D341Med (cell line): ENCODE data around the gene TEX2.
A peak's percentile ranks its signal among the peaks of the same experiment; 100 is the strongest.

Experiments used
- DNase-seq: peaks from one replicate; pipeline ENCODE4 v3.0.0; 2012; ENCODE audit warnings: low spot score

The TEX2 gene, protein sequence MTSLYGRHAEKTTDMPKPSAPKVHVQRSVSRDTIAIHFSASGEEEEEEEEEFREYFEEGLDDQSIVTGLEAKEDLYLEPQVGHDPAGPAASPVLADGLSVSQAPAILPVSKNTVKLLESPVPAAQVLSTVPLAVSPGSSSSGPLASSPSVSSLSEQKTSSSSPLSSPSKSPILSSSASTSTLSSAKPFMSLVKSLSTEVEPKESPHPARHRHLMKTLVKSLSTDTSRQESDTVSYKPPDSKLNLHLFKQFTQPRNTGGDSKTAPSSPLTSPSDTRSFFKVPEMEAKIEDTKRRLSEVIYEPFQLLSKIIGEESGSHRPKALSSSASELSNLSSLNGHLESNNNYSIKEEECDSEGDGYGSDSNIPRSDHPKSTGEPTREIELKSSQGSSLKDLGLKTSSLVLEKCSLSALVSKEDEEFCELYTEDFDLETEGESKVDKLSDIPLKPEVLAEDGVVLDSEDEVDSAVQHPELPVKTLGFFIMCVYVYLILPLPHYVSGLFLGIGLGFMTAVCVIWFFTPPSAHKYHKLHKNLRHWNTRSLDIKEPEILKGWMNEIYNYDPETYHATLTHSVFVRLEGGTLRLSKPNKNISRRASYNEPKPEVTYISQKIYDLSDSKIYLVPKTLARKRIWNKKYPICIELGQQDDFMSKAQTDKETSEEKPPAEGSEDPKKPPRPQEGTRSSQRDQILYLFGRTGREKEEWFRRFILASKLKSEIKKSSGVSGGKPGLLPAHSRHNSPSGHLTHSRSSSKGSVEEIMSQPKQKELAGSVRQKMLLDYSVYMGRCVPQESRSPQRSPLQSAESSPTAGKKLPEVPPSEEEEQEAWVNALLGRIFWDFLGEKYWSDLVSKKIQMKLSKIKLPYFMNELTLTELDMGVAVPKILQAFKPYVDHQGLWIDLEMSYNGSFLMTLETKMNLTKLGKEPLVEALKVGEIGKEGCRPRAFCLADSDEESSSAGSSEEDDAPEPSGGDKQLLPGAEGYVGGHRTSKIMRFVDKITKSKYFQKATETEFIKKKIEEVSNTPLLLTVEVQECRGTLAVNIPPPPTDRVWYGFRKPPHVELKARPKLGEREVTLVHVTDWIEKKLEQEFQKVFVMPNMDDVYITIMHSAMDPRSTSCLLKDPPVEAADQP

DNA sequence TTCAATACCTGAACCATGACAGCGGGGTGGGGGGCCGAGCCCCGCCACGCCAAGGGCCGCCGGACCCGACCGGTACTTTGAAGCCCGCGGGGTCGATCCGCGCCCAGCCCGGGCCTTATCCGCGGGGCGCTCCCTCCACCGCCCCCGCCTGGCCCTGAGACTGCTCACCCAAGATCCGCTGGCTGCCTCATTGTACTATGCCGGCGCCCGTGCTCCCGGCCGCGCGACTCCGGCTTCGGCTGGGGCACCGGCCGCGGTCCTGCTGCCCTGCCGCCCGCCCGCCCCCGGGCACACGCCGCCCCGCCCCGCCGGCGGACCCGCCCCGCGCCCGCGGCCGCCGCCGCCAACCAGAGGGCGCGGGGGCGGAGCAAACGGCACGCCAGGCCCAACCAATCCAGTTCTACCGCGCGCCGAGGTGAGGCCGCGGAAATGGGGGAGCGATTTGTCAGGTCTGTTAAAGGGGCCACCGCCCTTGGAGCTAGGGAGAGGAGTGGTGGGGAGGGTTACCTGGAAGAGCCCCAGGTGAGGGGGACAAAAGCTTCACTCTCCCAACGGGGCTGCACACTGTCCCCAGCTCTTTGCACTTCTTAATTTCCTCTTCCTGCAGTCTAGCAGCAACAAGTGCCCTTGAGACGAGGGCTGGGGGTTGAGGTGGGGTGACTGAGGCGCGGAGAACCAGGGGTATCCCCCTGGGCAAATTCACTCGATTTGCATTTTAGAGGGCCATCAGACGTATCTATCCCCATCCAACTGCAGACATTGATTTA lies at the start of gene TEX2:
Gene TEX2, minus strand, starts transcription at position 261 of the 767 bp plus-strand sequence. CDS start 49,043 bp downstream, outside the sequence.
- peak; percentile 100 for DNase-seq

DNA sequence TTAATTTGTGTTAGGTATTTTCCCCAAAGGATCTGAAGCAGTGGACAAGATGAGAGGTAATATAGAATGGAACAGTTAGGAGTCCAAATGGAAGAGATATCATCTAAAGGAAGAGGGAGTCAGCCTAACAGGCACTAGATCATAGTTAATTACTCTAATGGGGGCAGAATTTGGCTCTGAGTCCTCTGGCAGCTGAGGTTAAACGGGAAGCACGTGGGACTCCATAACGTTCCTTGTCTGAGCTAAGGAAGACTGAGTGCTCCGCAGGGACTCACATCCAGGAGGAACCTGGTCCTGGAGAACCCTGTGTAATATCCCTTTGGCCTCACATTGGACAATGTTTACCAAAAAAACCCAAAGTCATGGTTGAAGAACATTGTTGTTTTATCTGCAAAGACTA lies 46.6 kb upstream of the TEX2 start:
- DNase-seq, result no peak

DNA sequence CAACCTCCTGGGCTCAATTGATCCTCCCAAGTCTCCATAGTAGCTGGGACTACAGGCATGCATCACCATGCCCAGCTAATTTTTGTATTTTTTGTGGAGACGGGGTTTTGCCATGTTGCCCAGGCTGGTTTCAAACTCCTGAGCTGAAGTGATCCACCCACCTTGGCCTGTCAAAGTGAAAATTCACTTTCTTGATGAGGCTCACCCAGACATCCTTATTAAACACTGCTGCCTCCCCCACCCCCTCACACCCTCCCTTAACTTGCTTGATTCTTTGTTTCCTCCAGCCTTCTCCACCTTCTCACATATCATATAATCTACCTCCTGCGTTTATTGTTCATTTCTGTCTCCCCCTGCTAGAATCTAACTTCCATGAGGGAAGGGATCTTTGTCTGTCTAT lies 46.0 kb upstream of the TEX2 start:
- no peak for DNase-seq

DNA sequence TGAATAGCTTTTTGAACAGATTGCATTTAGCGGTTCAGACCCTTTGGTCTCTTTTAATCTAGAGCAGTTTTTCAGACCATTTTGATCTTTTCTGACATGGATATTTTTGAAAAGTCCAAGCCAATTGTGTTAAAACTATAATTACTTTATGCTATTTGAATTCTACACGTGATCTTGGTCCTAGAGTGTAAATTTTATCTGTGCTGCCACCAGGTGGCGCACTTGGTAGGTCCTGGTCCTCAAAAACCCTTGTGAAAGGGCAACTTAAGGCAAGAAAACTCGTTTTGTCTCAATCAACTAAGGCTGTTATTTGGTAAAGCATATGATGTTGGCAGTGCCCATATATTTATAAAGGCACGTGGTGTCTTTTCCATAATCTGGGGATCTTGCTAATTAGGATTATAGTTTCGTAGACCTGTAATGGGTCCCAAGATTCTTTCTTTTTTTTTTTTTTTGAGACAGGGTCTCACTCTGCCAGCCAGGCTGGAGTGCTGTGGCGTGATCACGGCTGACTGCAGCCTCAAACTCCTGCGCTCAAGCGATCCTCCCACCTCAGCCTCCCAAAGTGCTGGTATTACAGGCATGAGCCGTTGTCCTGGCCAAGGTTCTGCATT lies 43.9 kb upstream of the TEX2 start:
- DNase-seq, result peak; percentile 78

DNA sequence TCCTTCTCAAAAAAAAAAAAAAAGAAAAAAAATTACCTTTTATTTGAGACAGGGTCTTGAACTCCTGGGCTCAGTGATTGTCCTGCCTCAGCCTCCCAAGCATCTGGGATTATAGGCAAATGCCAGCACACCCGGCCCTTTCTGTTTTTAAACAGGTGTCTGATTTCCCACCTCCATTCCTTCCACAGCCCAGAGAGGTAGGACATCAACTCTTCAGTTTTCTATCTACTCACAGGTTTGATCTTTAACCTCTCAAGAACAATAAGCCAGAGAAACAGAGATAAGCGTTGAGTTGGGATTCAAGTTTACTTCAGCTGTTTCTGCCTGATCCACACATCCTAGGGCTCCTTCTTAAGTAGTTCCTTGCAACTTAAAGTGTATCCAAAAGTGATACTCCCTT lies 41.5 kb upstream of the TEX2 start:
- no peak for DNase-seq

DNA sequence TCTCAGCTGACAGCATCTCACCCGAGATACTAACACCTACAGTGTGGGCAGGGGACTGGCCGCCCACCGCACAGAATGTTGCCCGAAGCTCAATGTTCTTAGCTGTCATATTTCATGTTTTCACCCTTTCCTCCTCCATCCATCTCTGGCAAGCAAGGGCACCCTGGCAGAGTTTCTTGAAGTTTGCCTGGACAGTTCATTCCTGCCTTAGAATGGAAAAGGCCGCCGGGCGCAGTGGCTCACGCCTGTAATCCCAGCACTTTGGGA lies 37.6 kb upstream of the TEX2 start:
- no peak for DNase-seq

DNA sequence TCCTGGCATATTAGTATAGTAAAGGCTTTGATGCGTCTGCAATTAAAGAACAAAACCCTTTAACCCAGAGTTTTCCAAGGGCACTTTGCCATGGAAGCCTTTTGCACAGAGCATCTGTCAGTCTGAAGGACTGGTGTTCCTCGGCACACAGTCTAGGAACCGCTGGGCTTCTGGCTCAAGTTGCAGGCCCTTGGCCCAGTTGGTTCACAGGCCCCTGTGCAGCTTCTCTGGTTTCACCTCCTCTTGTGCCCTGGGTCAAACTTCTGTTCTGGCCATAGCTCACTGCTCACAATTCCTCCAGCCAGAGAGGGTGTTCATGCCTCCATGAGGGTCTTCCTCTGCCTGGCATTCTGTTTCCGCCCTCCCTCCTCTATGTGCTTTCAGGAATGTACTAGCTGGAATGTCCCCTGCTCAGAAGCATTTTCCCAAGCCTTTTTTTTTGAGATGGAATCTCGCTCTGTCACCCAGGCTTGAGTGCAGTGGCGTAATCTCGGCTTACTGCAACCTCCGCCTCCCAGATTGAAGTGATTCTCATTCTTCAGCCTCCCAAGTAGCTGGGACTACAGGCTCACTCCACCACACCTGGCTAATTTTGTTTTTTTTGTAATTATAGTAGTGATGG lies 34.5 kb upstream of the TEX2 start:
- no peak for DNase-seq

DNA sequence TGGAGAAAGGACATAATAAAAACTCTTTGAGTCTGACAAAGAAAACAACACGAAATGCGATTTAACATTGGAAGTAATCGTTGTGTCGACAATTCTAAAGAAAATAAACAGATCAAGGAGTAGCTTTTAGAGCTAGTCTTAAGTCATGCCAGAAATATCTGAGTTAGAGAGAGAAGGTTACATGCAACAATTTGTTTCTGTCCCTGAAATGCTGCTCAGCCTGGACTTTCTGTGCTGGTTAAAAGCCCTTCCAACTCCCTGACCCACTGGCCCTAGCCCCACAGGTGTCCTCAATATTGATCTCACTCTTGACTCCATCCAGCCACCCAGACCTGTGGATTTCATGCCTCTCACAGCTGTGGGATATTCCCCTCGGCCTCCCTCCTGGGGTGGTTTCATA lies 33.2 kb upstream of the TEX2 start:
- DNase-seq, result no peak

DNA sequence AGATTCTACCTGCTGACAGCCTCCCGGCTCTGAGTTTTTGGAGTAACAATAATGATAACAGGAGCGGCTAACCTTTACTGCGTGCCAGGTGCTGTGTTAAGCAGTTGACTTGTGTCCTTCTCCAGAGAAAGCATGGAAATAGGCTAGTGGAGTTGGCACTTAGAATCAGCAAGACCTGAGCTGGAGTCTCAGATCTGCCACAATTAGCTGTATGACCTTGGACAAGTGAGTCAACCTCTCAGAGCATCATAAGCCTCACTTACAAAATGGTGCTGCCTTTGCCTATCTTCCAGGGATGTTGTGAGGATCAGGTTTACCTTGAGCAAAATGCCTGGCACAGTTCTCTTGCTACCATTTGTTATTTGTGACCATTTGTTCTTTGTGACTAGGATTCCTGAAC lies 32.1 kb upstream of the TEX2 start:
- no peak for DNase-seq

DNA sequence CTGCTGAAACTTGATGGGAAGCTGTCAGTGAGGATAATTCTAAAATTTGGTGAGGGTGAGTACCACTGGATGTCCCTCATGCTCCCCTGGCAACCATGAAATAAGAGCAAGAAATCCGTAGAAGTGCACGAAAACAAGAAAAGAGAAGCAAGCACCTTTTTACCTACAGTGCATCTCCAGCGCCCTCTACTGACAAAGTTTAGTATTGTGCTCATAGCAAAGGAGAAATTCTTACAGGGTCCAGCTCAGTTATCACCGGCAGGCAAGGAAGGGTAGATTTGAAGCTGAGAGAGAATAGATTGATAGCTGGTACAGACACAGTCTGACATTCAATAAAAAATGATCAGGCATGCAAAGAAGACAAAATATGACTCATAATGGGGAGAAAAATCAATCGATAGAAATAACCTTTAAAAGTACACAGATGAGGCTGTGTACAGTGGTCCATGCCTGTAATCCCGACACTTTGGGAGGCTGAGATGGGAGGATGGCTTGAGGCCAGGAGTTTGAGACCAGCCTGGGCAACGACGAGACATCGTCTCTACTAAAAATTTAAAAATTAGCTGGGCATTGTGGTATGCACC lies 28.3 kb upstream of the TEX2 start:
- no peak for DNase-seq

DNA sequence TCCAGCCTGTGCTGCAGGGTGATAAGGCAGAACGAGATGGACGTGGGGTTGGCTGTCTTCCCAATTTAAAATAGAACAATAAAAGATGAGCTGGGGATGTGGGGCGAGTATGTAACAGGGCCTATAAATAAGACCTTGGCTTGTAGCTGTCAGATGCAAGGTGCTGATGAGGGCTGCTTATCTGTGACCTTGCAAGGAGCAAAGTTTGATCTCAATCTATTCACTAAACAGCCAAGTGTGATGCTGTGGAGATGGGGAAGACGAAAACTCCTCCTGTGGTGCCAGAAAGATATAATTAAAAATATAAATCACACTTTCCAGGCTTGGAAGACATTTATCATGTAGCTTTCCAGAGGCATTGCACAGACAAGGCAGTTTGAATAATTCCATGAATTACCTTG lies 26.7 kb upstream of the TEX2 start:
- no peak for DNase-seq

DNA sequence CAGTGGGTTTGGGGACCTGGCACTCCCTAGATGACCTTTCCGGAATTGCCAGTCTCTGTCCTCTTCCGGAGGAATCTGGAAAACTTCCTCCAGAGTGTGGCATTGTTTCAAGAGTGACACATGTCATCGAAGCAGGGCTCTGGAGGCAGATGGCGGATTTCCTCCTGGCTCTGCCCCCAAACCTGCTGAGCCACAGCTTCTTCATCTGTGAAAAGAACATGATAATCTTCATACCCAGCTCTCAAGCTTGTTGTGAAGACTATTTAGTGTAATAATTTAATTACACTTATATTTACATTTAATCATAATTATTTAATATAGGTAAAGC lies 19.7 kb upstream of the TEX2 start:
- DNase-seq, result peak; percentile 68

DNA sequence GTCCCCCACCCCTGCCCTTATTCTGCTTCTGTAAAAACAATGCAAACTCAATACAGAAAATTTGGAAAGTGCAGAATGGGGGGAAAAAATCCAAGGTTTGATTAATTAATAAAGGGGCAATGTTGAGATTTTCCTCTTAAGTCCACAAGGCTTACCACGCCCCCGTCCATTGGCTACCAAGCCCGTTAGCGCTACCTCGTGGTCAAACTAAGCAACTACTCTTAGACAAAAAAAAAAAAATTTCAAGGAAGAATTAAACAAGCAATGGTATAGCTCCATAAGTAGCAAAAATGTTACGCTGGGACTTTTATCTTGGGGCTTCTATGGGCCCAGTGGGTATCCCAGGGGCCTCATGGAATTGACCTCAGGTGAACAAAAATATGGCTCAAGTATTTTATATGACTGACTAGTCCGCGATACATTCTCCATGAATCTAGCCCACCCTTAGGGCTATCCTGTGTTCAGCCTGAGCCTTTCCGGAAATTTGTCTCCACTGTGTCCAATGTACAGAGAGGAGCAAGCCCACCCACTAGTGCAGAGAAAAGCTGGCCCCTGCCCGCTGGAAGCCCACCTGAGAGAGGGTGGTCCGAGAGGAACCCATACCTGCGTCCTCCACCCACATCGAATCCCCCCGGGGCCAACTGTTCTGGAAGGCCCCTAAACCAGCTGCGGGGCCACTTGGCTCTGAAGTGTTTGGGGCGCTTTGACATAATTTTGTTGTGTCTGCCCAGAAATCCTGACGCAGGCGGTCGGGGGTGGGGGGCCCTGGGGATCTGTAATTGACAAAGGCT lies 19.1 kb upstream of the TEX2 start:
- peak; percentile 84 for DNase-seq

DNA sequence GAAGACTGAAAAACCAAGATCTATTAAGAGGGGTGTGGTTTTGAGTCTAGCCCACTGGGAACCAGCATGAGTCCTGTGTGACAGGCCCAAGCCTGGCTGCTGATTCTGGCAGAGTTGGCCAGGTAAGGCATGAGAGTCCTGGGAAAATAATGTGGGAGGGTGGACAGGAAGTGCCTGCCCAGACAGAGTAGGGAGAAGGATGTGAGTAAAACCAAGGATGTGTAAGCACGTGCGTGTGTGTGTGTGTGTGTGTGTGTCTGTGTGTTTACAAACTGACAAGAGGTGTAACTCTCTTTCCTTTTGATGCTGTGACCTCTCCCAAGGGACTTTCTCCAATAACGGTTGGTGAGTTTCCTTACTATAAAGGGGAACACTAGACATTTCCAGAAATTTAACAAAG lies 15.6 kb upstream of the TEX2 start:
- no peak for DNase-seq

DNA sequence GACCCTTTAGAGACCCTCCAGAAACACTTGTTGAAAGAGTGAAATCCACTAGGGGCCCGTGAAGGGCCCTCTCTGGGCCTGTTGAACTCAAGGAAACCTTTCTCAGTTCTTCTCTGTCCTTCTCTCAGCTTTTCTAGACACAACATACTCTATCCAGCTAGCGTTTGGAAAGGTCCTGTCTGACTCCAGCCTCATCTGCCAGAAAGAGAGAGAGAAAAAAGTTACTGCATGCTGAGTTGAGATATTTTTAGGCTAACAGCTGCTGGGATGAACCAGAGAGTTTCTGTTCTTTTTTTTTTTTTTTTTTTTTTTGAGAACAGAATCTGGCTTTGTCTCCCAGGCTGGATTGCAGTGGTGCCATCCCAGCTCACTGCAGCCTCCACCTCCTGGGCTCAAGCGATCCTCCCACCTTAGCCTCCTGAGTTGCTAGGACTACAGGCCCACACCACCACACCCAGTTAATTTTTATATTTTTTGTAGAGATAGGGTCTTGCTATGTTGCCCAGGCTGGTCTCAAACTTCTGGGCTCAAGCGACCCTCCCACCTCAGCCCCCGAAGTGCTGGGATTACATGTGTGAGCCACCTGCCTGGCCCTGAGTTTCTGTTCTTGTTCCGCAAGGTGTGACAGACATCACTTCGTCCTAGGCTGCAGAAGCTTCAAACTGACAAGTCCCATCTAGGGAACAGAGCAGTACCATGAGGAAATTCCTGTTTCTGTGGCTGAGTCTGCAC lies 14.9 kb upstream of the TEX2 start:
- DNase-seq, result no peak

DNA sequence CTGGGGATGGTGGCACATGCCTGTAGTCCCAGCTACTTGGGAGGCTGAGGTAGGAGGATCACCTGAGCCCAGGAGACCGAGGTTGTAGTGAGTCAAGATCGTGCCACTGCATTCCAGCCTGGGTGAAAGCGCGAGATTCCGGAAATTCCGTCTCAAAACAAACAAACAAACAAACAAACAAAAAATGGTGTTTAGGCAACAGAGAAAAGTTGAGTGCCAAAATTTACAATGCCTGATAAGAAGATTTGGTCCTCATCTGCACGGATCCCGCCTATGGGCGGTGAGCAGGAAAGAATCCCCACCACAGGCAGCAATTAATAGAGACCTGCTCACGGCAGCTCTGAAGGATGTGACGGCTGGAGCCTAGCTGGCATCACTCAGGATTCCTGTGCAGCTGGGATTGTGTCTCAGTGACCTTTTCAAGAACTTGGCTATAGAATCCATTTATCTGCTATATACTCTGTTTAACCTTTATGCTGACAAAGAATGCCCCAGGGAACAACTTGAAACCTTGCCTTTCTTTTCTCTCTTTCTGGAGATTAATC lies 14.0 kb upstream of the TEX2 start:
- no peak for DNase-seq

DNA sequence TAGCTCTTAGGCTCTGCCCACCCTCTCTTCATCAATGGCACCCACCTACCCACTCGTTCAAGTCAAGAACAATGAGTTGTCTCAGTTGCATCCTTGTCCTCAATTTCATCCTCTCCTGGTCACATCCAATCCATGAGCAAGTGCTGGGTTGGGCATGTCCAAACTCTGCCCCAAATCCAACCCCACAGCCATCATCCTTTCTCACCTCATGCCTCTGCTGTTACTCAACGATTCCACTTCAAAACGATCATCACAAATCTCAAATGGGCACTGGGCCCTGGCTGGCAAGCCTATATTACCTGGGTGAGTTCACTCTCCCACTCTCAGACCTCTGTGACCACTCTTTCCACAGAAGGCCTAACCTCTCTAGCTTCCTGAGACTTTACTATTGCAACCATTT lies 12.0 kb upstream of the TEX2 start:
- DNase-seq, result no peak

DNA sequence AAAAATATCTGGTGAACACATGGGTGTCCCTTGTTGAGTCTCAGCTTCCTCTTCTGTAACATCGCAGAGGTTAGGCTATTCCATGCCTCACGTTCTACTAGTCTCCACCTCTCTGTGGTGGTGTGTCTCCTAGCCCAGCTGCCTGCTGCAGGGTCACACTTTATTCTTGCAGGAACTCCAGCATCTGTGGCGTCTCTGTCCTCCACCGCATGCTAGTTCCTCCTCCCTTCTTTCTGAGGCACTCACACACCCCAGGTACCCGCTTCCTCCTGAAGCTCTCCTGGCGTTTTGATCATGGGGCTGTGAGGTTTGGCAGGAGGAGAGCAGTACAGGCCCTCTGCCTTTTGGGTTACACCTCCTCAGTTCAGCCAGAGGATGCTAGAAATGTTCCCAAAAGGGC lies 9.9 kb upstream of the TEX2 start:
- no peak for DNase-seq

DNA sequence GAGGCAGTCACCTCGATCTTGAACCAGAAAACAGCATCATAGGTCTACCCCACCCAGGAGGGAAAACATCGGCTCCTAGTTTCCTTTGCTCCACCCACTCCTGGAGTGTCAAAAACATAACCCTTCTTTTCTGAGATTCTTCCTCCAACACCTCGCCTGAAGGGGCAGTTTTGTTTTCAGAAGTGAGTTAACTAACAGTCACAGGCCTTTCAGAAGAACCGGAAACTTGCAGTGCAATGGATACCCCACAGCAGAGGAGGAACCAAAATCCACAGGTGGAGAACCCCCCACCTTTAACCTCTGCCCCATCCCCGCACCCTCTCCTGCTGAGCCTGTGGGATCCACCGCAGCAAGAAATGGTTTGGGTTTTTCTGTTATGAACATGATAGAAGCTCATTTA lies 7.8 kb upstream of the TEX2 start:
- no peak for DNase-seq
